BLaER1 treated with 17β-estradiol and CSF1 and Interleukin-3, amounts not matched to agents 10 nM and 100 nM (cell line): ENCODE data around the gene KCNJ1.

Source experiments
- H3K27ac ChIP-seq, 11 experiments: shearing (Covaris generic); formaldehyde crosslinking; 2 replicates each; pipeline ENCODE4 v1.8.1; 2022
- H3K27me3 ChIP-seq, 11 experiments: shearing (Covaris generic); formaldehyde crosslinking; 2 replicates each; pipeline ENCODE4 v1.8.1; 2022
- H3K36me3 ChIP-seq, 11 experiments: shearing (Covaris generic); formaldehyde crosslinking; 2 replicates each; pipeline ENCODE4 v1.8.1; 2022
- H3K4me1 ChIP-seq, 10 experiments: shearing (Covaris generic); formaldehyde crosslinking; 2 replicates each; pipeline ENCODE4 v1.8.1; 2022
- H3K4me2 ChIP-seq, 11 experiments: shearing (Covaris generic); formaldehyde crosslinking; 2 replicates each; pipeline ENCODE4 v1.8.1; 2022
- H3K4me3 ChIP-seq, 10 experiments: shearing (Covaris generic); formaldehyde crosslinking; 2 replicates each; pipeline ENCODE4 v1.8.1; 2022
- H3K9ac ChIP-seq, 11 experiments: shearing (Covaris generic); formaldehyde crosslinking; 2 replicates each; pipeline ENCODE4 v1.8.1; 2022
- H3K9me3 ChIP-seq, 11 experiments: shearing (Covaris generic); formaldehyde crosslinking; replicated peaks in 1 of 11; 2 replicates each; pipeline ENCODE4 v1.8.1; 2022
- H4K20me1 ChIP-seq, 11 experiments: shearing (Covaris generic); formaldehyde crosslinking; 2 replicates each; pipeline ENCODE4 v1.8.1; 2022
- Cebpa-rat ChIP-seq, 11 experiments: shearing (Covaris generic); IDR thresholded peaks; 2 replicates each; pipeline ENCODE4 v1.8.1; 2022

Gene KCNJ1

DNA sequence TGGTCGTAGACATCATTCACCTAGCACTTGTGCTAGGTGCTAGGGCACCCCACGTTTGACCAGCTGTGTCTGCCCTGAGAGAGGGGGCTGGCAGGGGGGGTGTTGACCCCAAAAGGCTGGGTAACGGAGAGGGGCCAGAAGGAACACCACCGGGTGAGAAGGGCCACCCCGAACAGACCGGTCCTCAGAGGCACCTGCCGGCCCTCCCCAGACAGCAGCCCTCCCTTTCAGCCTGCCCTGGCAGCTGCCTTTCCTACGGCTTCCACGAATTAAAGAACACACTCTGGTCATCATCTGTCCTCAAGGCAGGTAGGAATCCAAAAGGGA, 23.1 kb upstream of the KCNJ1 start:
- Histone ChIP-seq H3K4me3 (peak overlapping the region; percentile 42 to 67 (median 56); a peak in 19 of 20 replicates), H3K36me3 (no peaks in the 10 kb centered on the region), H3K27me3 (peaks cover 55 to 72% (median 63%) of the 10 kb centered on the region in 11 experiments), H3K9me3 (no peaks in the 10 kb centered on the region), H3K4me2 (peak overlapping the region; percentile 73 to 99 (median 90)), H3K9ac (peak overlapping the region in 7 of 11 experiments; percentile 23 to 60 (median 43); a peak in 6 of 22 replicates), H3K4me1 (peaks cover 32 to 50% (median 44%) of the 10 kb centered on the region in 10 experiments), H4K20me1 (peaks cover 0 to 38% (median 21%) of the 10 kb centered on the region in 11 experiments; a peak in 16 of 22 replicates), H3K27ac (no peak overlapping the region)
- TF ChIP-seq Cebpa-rat (IDR thresholded peaks at IDR 0.05), result no peak

GRCh38 chr11:128889657-128890213, 22.6 kb upstream of the KCNJ1 start:
- Histone ChIP-seq H3K4me2 (peak overlapping the region in 6 of 11 experiments; percentile 73 to 99 (median 88); a peak in 9 of 22 replicates), H3K9me3 (no peaks in the 10 kb centered on the region), H3K27ac (no peak overlapping the region), H3K4me1 (peaks cover 32 to 50% (median 43%) of the 10 kb centered on the region in 10 experiments), H3K36me3 (no peaks in the 10 kb centered on the region), H3K9ac (no peak overlapping the region), H3K4me3 (peak overlapping the region in 1 of 10 experiments; percentile 52; a peak in 3 of 20 replicates), H3K27me3 (peaks cover 55 to 72% (median 63%) of the 10 kb centered on the region in 11 experiments), H4K20me1 (peaks cover 0 to 42% (median 21%) of the 10 kb centered on the region in 11 experiments; a peak in 16 of 22 replicates)
- no peak for TF ChIP-seq Cebpa-rat (IDR thresholded peaks at IDR 0.05)

GRCh38 chr11:128888034-128888985, 21.2 kb upstream of the KCNJ1 start:
- H3K9ac ChIP-seq, result no peak overlapping the region
- peaks cover 55 to 64% (median 61%) of the 10 kb centered on the region in 11 experiments for H3K27me3 ChIP-seq
- H3K4me2 ChIP-seq, result 0 out of 22 replicates have a peak overlapping the region, but pooled peaks of 1 of the 11 experiments have one; percentile 64
- TF ChIP-seq Cebpa-rat (IDR thresholded peaks at IDR 0.05), result no peak
- no peaks in the 10 kb centered on the region for H3K9me3 ChIP-seq
- H3K27ac ChIP-seq, result no peak overlapping the region
- H3K4me1 ChIP-seq, result peaks cover 21 to 48% (median 30%) of the 10 kb centered on the region in 10 experiments
- H3K36me3 ChIP-seq, result no peaks in the 10 kb centered on the region
- H4K20me1 ChIP-seq, result peaks cover 0 to 42% (median 21%) of the 10 kb centered on the region in 11 experiments; a peak in 16 of 22 replicates
- H3K4me3 ChIP-seq, result no peak overlapping the region

GRCh38 chr11:128886406-128887124, 19.5 kb upstream of the KCNJ1 start:
- peaks cover 0 to 34% (median 15%) of the 10 kb centered on the region in 11 experiments; a peak in 16 of 22 replicates for H4K20me1 ChIP-seq
- no peak overlapping the region for H3K9ac ChIP-seq
- peaks cover 39 to 47% (median 45%) of the 10 kb centered on the region in 11 experiments for H3K27me3 ChIP-seq
- no peaks in the 10 kb centered on the region for H3K9me3 ChIP-seq
- no peaks in the 10 kb centered on the region for H3K36me3 ChIP-seq
- H3K4me3 ChIP-seq, result no peak overlapping the region
- peaks cover 11 to 33% (median 14%) of the 10 kb centered on the region in 10 experiments for H3K4me1 ChIP-seq
- TF ChIP-seq Cebpa-rat (IDR thresholded peaks at IDR 0.05), result no peak
- no peak overlapping the region for H3K27ac ChIP-seq
- peak overlapping the region in 2 of 11 experiments; percentile 18 to 64; a peak in 2 of 22 replicates for H3K4me2 ChIP-seq

GRCh38 chr11:128884703-128885338, 17.7 kb upstream of the KCNJ1 start:
- Histone ChIP-seq H3K9ac (no peak overlapping the region), H3K4me3 (no peak overlapping the region), H3K27me3 (peaks cover 23 to 29% (median 28%) of the 10 kb centered on the region in 11 experiments), H4K20me1 (peaks cover 0 to 22% (median 3%) of the 10 kb centered on the region in 11 experiments; a peak in 14 of 22 replicates), H3K4me1 (peaks cover 0 to 22% (median 2%) of the 10 kb centered on the region in 10 experiments; a peak in 14 of 20 replicates), H3K27ac (no peak overlapping the region), H3K9me3 (no peaks in the 10 kb centered on the region), H3K36me3 (no peaks in the 10 kb centered on the region), H3K4me2 (no peak overlapping the region)
- TF ChIP-seq Cebpa-rat (IDR thresholded peaks at IDR 0.05), result no peak

DNA sequence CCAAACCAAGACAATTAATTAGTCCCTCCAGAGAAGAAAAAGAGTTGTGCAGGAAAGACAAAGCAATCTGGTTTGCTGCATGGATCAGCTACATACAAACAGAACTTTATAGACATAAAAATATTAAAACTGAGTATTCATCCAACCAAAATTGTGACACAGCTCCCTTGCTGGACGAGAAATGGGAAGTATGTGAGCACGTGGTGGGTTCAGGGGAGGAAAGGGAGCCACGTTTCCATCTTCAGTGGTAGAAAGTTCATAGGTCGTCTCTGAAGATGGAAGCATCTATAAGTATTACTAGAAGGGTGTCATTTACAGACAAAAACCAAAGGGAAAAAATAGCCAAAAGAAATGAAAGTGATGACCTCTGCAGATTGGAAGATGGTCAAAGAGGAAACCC, 17.0 kb upstream of the KCNJ1 start:
- no peak overlapping the region for H3K4me3 ChIP-seq
- no peak overlapping the region for H3K4me2 ChIP-seq

GRCh38 chr11:128882451-128882850, 15.4 kb upstream of the KCNJ1 start:
- Histone ChIP-seq H3K4me3 (no peak overlapping the region), H4K20me1 (peaks cover 0 to 15% (median 0%) of the 10 kb centered on the region in 11 experiments; a peak in 3 of 22 replicates), H3K9me3 (no peaks in the 10 kb centered on the region), H3K4me1 (peaks cover 0 to 19% (median 9%) of the 10 kb centered on the region in 10 experiments; a peak in 14 of 20 replicates), H3K4me2 (no peak overlapping the region), H3K27me3 (peaks cover 0 to 6% (median 4%) of the 10 kb centered on the region in 11 experiments; a peak in 10 of 22 replicates), H3K36me3 (no peaks in the 10 kb centered on the region), H3K9ac (no peak overlapping the region), H3K27ac (no peak overlapping the region)
- no peak for TF ChIP-seq Cebpa-rat (IDR thresholded peaks at IDR 0.05)

More for the DNA sequence above, 17.0 kb upstream of the KCNJ1 start:
- H3K36me3 ChIP-seq, result no peaks in the 10 kb centered on the region
- H3K27me3 ChIP-seq, result peaks cover 16 to 22% (median 20%) of the 10 kb centered on the region in 11 experiments
- H4K20me1 ChIP-seq, result peaks cover 0 to 15% (median 0%) of the 10 kb centered on the region in 11 experiments; a peak in 3 of 22 replicates
- no peaks in the 10 kb centered on the region for H3K9me3 ChIP-seq
- H3K9ac ChIP-seq, result no peak overlapping the region
- H3K4me1 ChIP-seq, result peaks cover 0 to 21% (median 9%) of the 10 kb centered on the region in 10 experiments; a peak in 14 of 20 replicates
- no peak for TF ChIP-seq Cebpa-rat (IDR thresholded peaks at IDR 0.05)
- H3K27ac ChIP-seq, result no peak overlapping the region

DNA sequence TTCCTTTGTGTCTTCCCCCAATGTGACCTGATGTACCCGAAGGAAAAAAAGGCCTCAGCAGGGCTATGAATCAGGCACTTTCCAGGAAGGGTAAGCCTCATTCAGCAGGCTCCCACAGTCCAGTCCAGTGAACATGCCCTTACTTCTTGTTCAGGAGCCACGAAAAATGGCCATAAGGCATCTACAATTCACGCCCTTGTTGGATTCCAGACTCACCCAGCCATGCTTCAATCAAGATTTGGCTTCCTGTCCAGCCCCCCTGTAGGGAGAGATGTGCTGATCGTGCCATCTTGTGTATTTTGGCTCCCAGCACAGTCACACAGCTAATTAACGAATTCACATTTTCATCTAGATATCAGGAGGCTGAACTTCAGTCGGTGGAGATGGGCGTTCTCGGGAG, 14.1 kb upstream of the KCNJ1 start:
- Histone ChIP-seq H3K9me3 (no peaks in the 10 kb centered on the region), H3K27ac (no peak overlapping the region), H3K9ac (no peak overlapping the region), H3K27me3 (no peaks in the 10 kb centered on the region), H3K4me1 (peaks cover 0 to 10% (median 9%) of the 10 kb centered on the region in 10 experiments; a peak in 12 of 20 replicates), H3K4me2 (no peak overlapping the region), H4K20me1 (peaks cover 0 to 11% (median 0%) of the 10 kb centered on the region in 11 experiments; a peak in 3 of 22 replicates), H3K4me3 (no peak overlapping the region), H3K36me3 (no peaks in the 10 kb centered on the region)
- TF ChIP-seq Cebpa-rat (IDR thresholded peaks at IDR 0.05), result no peak
